NCI-H510A treated with DMSO at 0.1 percent for 48 hours (cell line): ENCODE data around the gene GRAP2.

ENCODE experiments used
- DNase-seq: peaks from one replicate; lab custom pipeline; 2025; lab: John Stamatoyannopoulos, UW

The GRAP2 gene

GRCh38 chr22:40015358-40015976, 114.6 kb downstream of the GRAP2 start:
- DNase-seq: no peak

GRCh38 chr22:40018051-40018450, 117.2 kb downstream of the GRAP2 start:
- DNase-seq: no peak

GRCh38 chr22:40019100-40019499, 118.2 kb downstream of the GRAP2 start:
- DNase-seq: no peak

GRCh38 chr22:40020956-40021355, 120.1 kb downstream of the GRAP2 start:
- no peak for DNase-seq

- DNase-seq: peak; percentile 81
These were observed 120.6 kb downstream of the GRAP2 start for GRCh38 chr22:40021401-40022000.

GRCh38 chr22:40022536-40023240, 121.8 kb downstream of the GRAP2 start:
- no peak for DNase-seq
